Neural crest cell (in vitro differentiated cells): ENCODE data around the gene HRH3. TPM values are rescaled to one million over a fixed set of nuclear protein-coding genes. Genes with fewer than 3 reads are reported as not detected.

Experiments used
- DNase-seq: peaks from one replicate; pipeline ENCODE4 v3.0.0; 2021; ENCODE audit warnings: low read depth, mixed read lengths, low spot score
- H3K27ac Mint-ChIP-seq: one replicate; pipeline ENCODE4 v1.8.0; 2021; ENCODE audit warnings: mild to moderate bottlenecking, mixed read lengths; ENCODE audit not compliant: unreplicated experiment
- H3K27me3 Mint-ChIP-seq: 2 replicates; pipeline ENCODE4 v1.8.0; 2021; ENCODE audit warnings: low read depth, mild to moderate bottlenecking, mixed read lengths
- H3K36me3 Mint-ChIP-seq: 2 replicates; pipeline ENCODE4 v1.8.0; 2021; ENCODE audit warnings: low read depth, mild to moderate bottlenecking, mixed read lengths
- H3K4me1 Mint-ChIP-seq: 2 replicates; pipeline ENCODE4 v1.8.0; 2021; ENCODE audit warnings: mixed read lengths
- H3K4me3 Mint-ChIP-seq: one replicate; pipeline ENCODE4 v1.8.0; 2021; ENCODE audit warnings: mild to moderate bottlenecking, mixed read lengths
- H3K9me3 Mint-ChIP-seq: 2 replicates; pipeline ENCODE4 v1.8.0; 2021; ENCODE audit warnings: mixed read lengths
- CTCF ChIP-seq: fragments of 200-600 bp; sonication (generic); conservative IDR thresholded peaks from 2 replicates; pipeline ENCODE4 v1.5.0; 2021; ENCODE audit warnings: antibody characterized with exemption, mild to moderate bottlenecking
- total RNA-seq: library from RNA; stranded (reverse); gene quantifications from 2 replicates; pipeline ENCODE4 v1.2.1, GENCODE V29; 2021

Gene HRH3
- total RNA-seq, 1 donor from 2014 or later = 0.75 TPM

- H3K27ac Mint-ChIP-seq = no peak overlapping the region
- H3K4me3 Mint-ChIP-seq = no peak overlapping the region
- peaks cover 8% of the 10 kb centered on the region for H3K4me1 Mint-ChIP-seq
- H3K27me3 Mint-ChIP-seq = no peaks in the 10 kb centered on the region
- no peaks in the 10 kb centered on the region for H3K9me3 Mint-ChIP-seq
- DNase-seq = no peak
- peaks cover 9% of the 10 kb centered on the region for H3K36me3 Mint-ChIP-seq
- no peak for TF ChIP-seq CTCF
These were observed 25.0 kb downstream of the HRH3 start for GRCh38 chr20:62195075-62195405.

GRCh38 chr20:62193079-62194025 is 26.7 kb downstream of the HRH3 start:
- Mint-ChIP-seq H3K9me3 (no peaks in the 10 kb centered on the region), H3K4me3 (no peak overlapping the region), H3K36me3 (no peaks in the 10 kb centered on the region), H3K27me3 (no peaks in the 10 kb centered on the region), H3K4me1 (peaks cover 5% of the 10 kb centered on the region), H3K27ac (peak overlapping the region; percentile 13)
- no peak for TF ChIP-seq CTCF
- DNase-seq = no peak

GRCh38 chr20:62192635-62193034 is 27.4 kb downstream of the HRH3 start:
- no peak for DNase-seq
- H3K27me3 Mint-ChIP-seq = no peaks in the 10 kb centered on the region
- H3K27ac Mint-ChIP-seq = peak overlapping the region; percentile 13
- no peaks in the 10 kb centered on the region for H3K36me3 Mint-ChIP-seq
- no peak for TF ChIP-seq CTCF
- no peaks in the 10 kb centered on the region for H3K9me3 Mint-ChIP-seq
- no peaks in the 10 kb centered on the region for H3K4me1 Mint-ChIP-seq
- H3K4me3 Mint-ChIP-seq = no peak overlapping the region

- H3K4me1 Mint-ChIP-seq = peaks cover 1% of the 10 kb centered on the region
- no peak for TF ChIP-seq CTCF
- H3K27me3 Mint-ChIP-seq = no peaks in the 10 kb centered on the region
- no peak for DNase-seq
- no peaks in the 10 kb centered on the region for H3K9me3 Mint-ChIP-seq
- no peak overlapping the region for H3K4me3 Mint-ChIP-seq
- H3K36me3 Mint-ChIP-seq = no peaks in the 10 kb centered on the region
- no peak overlapping the region for H3K27ac Mint-ChIP-seq
These were observed 28.1 kb downstream of the HRH3 start for GRCh38 chr20:62191781-62192559.

GRCh38 chr20:62190639-62191411 is 29.3 kb downstream of the HRH3 start:
- H3K9me3 Mint-ChIP-seq = no peaks in the 10 kb centered on the region
- TF ChIP-seq CTCF = no peak
- H3K27ac Mint-ChIP-seq = no peak overlapping the region
- no peaks in the 10 kb centered on the region for H3K36me3 Mint-ChIP-seq
- no peaks in the 10 kb centered on the region for H3K27me3 Mint-ChIP-seq
- H3K4me1 Mint-ChIP-seq = peaks cover 5% of the 10 kb centered on the region
- H3K4me3 Mint-ChIP-seq = no peak overlapping the region
- DNase-seq = no peak
